H1 (cell line): ENCODE data around the gene AKR7A2.

Experiments used
- CHD2 ChIP-seq: IDR thresholded peaks from 2 replicates; pipeline ENCODE4 v1.6.1; 2012; ENCODE audit warnings: low read length, improper control_type of control experiment
- EGR1 ChIP-seq: IDR thresholded peaks from 2 replicates; pipeline ENCODE4 v1.6.1; 2011; ENCODE audit warnings: low read depth, low read length, borderline replicate concordance
- EP300 ChIP-seq, 2 experiments: IDR thresholded peaks; 1 replicate in 1 of 2; 2 replicates in 1 of 2; pipeline ENCODE4 v1.6.1; 2011 to 2012; ENCODE audit warnings: low read depth in 2 of 2, low read length in 2 of 2, mild to moderate bottlenecking in 2 of 2, borderline replicate concordance in 1 of 2, inconsistent platforms in 1 of 2, moderate library complexity in 1 of 2
- EZH2 ChIP-seq: fragments of 200-600 bp; sonication (generic); IDR thresholded peaks from 2 replicates; pipeline ENCODE4 v1.7.1; 2012; ENCODE audit warnings: low read depth, mild to moderate bottlenecking, moderate library complexity, low read length, inconsistent platforms; ENCODE audit not compliant: severe bottlenecking
- JUND ChIP-seq: IDR thresholded peaks from 2 replicates; pipeline ENCODE4 v1.6.1; 2011; ENCODE audit warnings: mild to moderate bottlenecking, improper control_type of control experiment, low read length
- POLR2A ChIP-seq, 2 experiments: IDR thresholded peaks; 1 replicate in 1 of 2; 2 replicates in 1 of 2; pipeline ENCODE4 v1.6.1; 2011; ENCODE audit warnings: low read depth in 2 of 2, low read length in 2 of 2, mild to moderate bottlenecking in 2 of 2; ENCODE audit errors: control extremely low read depth in 1 of 2
- POU5F1 ChIP-seq: IDR thresholded peaks from 2 replicates; pipeline ENCODE4 v1.6.1; 2011; ENCODE audit warnings: low read depth, mild to moderate bottlenecking, low read length, moderate library complexity
- RNF2 ChIP-seq: fragments of 200-900, 300-1000 bp; sonication (generic); IDR thresholded peaks from 2 replicates; pipeline ENCODE4 v1.7.1; 2016; ENCODE audit warnings: borderline replicate concordance, low read depth, mild to moderate bottlenecking, antibody characterized with exemption, low read length; ENCODE audit not compliant: poor library complexity, severe bottlenecking; ENCODE audit errors: missing control alignments
- SIX5 ChIP-seq: IDR thresholded peaks from 2 replicates; pipeline ENCODE4 v1.6.1; 2011; ENCODE audit warnings: mild to moderate bottlenecking, low read depth, low read length
- SRF ChIP-seq: IDR thresholded peaks from 2 replicates; pipeline ENCODE4 v1.6.1; 2011; ENCODE audit warnings: mild to moderate bottlenecking, low read depth, low read length, moderate library complexity
- TCF12 ChIP-seq: IDR thresholded peaks from 2 replicates; pipeline ENCODE4 v1.6.1; 2011; ENCODE audit warnings: low read depth, mild to moderate bottlenecking, low read length
- TF ChIP-seq, protein P1 (sequence below), 3 experiments: IDR thresholded peaks; 1 replicate in 2 of 3; 2 replicates in 1 of 3; pipeline versions ENCODE4 v1.5.1 to v1.6.1; 2011; ENCODE audit warnings: low read length in 3 of 3, mild to moderate bottlenecking in 3 of 3, inconsistent platforms in 2 of 3, low read depth in 1 of 3, moderate library complexity in 1 of 3; ENCODE audit not compliant: insufficient read depth in 1 of 3; ENCODE audit errors: control extremely low read depth in 1 of 3

- no peak for TF ChIP-seq EP300 (IDR thresholded peaks at IDR 0.05; ENCODE audit: borderline replicate concordance in 1 of 2, low read depth in 2 of 2, low read length in 2 of 2)
- no peak for TF ChIP-seq CHD2
- no peak for TF ChIP-seq SIX5
- TF ChIP-seq, protein P1, sequence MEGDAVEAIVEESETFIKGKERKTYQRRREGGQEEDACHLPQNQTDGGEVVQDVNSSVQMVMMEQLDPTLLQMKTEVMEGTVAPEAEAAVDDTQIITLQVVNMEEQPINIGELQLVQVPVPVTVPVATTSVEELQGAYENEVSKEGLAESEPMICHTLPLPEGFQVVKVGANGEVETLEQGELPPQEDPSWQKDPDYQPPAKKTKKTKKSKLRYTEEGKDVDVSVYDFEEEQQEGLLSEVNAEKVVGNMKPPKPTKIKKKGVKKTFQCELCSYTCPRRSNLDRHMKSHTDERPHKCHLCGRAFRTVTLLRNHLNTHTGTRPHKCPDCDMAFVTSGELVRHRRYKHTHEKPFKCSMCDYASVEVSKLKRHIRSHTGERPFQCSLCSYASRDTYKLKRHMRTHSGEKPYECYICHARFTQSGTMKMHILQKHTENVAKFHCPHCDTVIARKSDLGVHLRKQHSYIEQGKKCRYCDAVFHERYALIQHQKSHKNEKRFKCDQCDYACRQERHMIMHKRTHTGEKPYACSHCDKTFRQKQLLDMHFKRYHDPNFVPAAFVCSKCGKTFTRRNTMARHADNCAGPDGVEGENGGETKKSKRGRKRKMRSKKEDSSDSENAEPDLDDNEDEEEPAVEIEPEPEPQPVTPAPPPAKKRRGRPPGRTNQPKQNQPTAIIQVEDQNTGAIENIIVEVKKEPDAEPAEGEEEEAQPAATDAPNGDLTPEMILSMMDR (IDR thresholded peaks at IDR 0.05; ENCODE audit: control extremely low read depth in 1 of 3, insufficient read depth in 1 of 3, low read depth in 1 of 3, low read length in 3 of 3), result no peak
- no peak for TF ChIP-seq EZH2
- TF ChIP-seq POLR2A (IDR thresholded peaks at IDR 0.05; ENCODE audit: control extremely low read depth in 1 of 2, low read depth in 2 of 2, low read length in 2 of 2), result no peak
- TF ChIP-seq SRF, result no peak
- TF ChIP-seq POU5F1, result no peak
- no peak for TF ChIP-seq TCF12
- TF ChIP-seq EGR1, result no peak
- TF ChIP-seq JUND, result no peak
- TF ChIP-seq RNF2, result no peak
Observed at GRCh38 chr1:19262047-19262446, 49.9 kb downstream of the AKR7A2 start.
